ENCODE measurements around the gene PLEK.

PLEK gene

GRCh38 chr2:68416081-68416675, 51.1 kb downstream of the PLEK start:
- Histone ChIP-seq H3K4me3 (ENCODE audit: insufficient read length, low read depth) (no peak overlapping the region), H3K4me1 (ENCODE audit: insufficient read depth, insufficient read length) (no peaks in the 10 kb centered on the region), H3K9ac (ENCODE audit: insufficient read length, low read depth) (no peak overlapping the region), H3K36me3 (ENCODE audit: insufficient read depth, insufficient read length, low read length) (no peaks in the 10 kb centered on the region), H3K27me3 (ENCODE audit: insufficient read depth, insufficient read length) (no peaks in the 10 kb centered on the region), H3K9me3 (ENCODE audit: insufficient read depth, low read length) (no peaks in the 10 kb centered on the region)
- DNase-seq (ENCODE audit: low read depth, low spot score), result no peak
- no peak for TF ChIP-seq YY1 (IDR thresholded peaks at IDR 0.05; ENCODE audit: insufficient read depth, insufficient read length)
- no peak for TF ChIP-seq SUZ12 (IDR thresholded peaks at IDR 0.05; ENCODE audit: extremely low read depth, insufficient read depth, insufficient read length)
- TF ChIP-seq ZNF274 (IDR thresholded peaks at IDR 0.05; ENCODE audit: low read depth, low read length), result no peak

- Histone ChIP-seq H3K9me3 (ENCODE audit: insufficient read depth, low read length) (no peaks in the 10 kb centered on the region), H3K36me3 (ENCODE audit: insufficient read depth, insufficient read length, low read length) (no peaks in the 10 kb centered on the region), H3K4me1 (ENCODE audit: insufficient read depth, insufficient read length) (no peaks in the 10 kb centered on the region), H3K27me3 (ENCODE audit: insufficient read depth, insufficient read length) (no peaks in the 10 kb centered on the region), H3K9ac (ENCODE audit: insufficient read length, low read depth) (no peak overlapping the region), H3K4me3 (ENCODE audit: insufficient read length, low read depth) (no peak overlapping the region)
- TF ChIP-seq SUZ12 (IDR thresholded peaks at IDR 0.05; ENCODE audit: extremely low read depth, insufficient read depth, insufficient read length) (no peak), ZNF274 (IDR thresholded peaks at IDR 0.05; ENCODE audit: low read depth, low read length) (no peak), YY1 (IDR thresholded peaks at IDR 0.05; ENCODE audit: insufficient read depth, insufficient read length) (no peak)
- DNase-seq (ENCODE audit: low read depth, low spot score), result no peak
Measured at GRCh38 chr2:68417926-68418325, 52.8 kb downstream of the PLEK start.

- Histone ChIP-seq H3K9me3 (ENCODE audit: insufficient read depth, low read length) (no peaks in the 10 kb centered on the region), H3K9ac (ENCODE audit: insufficient read length, low read depth) (no peak overlapping the region), H3K27me3 (ENCODE audit: insufficient read depth, insufficient read length) (no peaks in the 10 kb centered on the region), H3K36me3 (ENCODE audit: insufficient read depth, insufficient read length, low read length) (no peaks in the 10 kb centered on the region), H3K4me3 (ENCODE audit: insufficient read length, low read depth) (no peak overlapping the region), H3K4me1 (ENCODE audit: insufficient read depth, insufficient read length) (no peaks in the 10 kb centered on the region)
- DNase-seq (ENCODE audit: low read depth, low spot score), result no peak
- TF ChIP-seq ZNF274 (IDR thresholded peaks at IDR 0.05; ENCODE audit: low read depth, low read length), result no peak
- TF ChIP-seq SUZ12 (IDR thresholded peaks at IDR 0.05; ENCODE audit: extremely low read depth, insufficient read depth, insufficient read length), result no peak
- no peak for TF ChIP-seq YY1 (IDR thresholded peaks at IDR 0.05; ENCODE audit: insufficient read depth, insufficient read length)
Measured at GRCh38 chr2:68418419-68418818, 53.3 kb downstream of the PLEK start.

- no peaks in the 10 kb centered on the region for H3K27me3 ChIP-seq (ENCODE audit: insufficient read depth, insufficient read length)
- H3K9ac ChIP-seq (ENCODE audit: insufficient read length, low read depth), result no peak overlapping the region
- H3K4me3 ChIP-seq (ENCODE audit: insufficient read length, low read depth), result no peak overlapping the region
- DNase-seq (ENCODE audit: low read depth, low spot score), result peak; percentile 23
- H3K9me3 ChIP-seq (ENCODE audit: insufficient read depth, low read length), result no peaks in the 10 kb centered on the region
- TF ChIP-seq SUZ12 (IDR thresholded peaks at IDR 0.05; ENCODE audit: extremely low read depth, insufficient read depth, insufficient read length) (no peak), YY1 (IDR thresholded peaks at IDR 0.05; ENCODE audit: insufficient read depth, insufficient read length) (no peak), ZNF274 (IDR thresholded peaks at IDR 0.05; ENCODE audit: low read depth, low read length) (no peak)
- no peaks in the 10 kb centered on the region for H3K36me3 ChIP-seq (ENCODE audit: insufficient read depth, insufficient read length, low read length)
- H3K4me1 ChIP-seq (ENCODE audit: insufficient read depth, insufficient read length), result no peaks in the 10 kb centered on the region
Measured at GRCh38 chr2:68418855-68419254, 53.8 kb downstream of the PLEK start.

GRCh38 chr2:68420254-68420910, 55.3 kb downstream of the PLEK start:
- Histone ChIP-seq H3K4me3 (ENCODE audit: insufficient read length, low read depth) (no peak overlapping the region), H3K9me3 (ENCODE audit: insufficient read depth, low read length) (no peaks in the 10 kb centered on the region), H3K4me1 (ENCODE audit: insufficient read depth, insufficient read length) (no peaks in the 10 kb centered on the region), H3K36me3 (ENCODE audit: insufficient read depth, insufficient read length, low read length) (no peaks in the 10 kb centered on the region), H3K9ac (ENCODE audit: insufficient read length, low read depth) (no peak overlapping the region), H3K27me3 (ENCODE audit: insufficient read depth, insufficient read length) (no peaks in the 10 kb centered on the region)
- DNase-seq (ENCODE audit: low read depth, low spot score), result no peak
- TF ChIP-seq YY1 (IDR thresholded peaks at IDR 0.05; ENCODE audit: insufficient read depth, insufficient read length) (no peak), ZNF274 (IDR thresholded peaks at IDR 0.05; ENCODE audit: low read depth, low read length) (no peak), SUZ12 (IDR thresholded peaks at IDR 0.05; ENCODE audit: extremely low read depth, insufficient read depth, insufficient read length) (no peak)

- no peak overlapping the region for H3K4me3 ChIP-seq (ENCODE audit: insufficient read length, low read depth)
- TF ChIP-seq YY1 (IDR thresholded peaks at IDR 0.05; ENCODE audit: insufficient read depth, insufficient read length) (no peak), SUZ12 (IDR thresholded peaks at IDR 0.05; ENCODE audit: extremely low read depth, insufficient read depth, insufficient read length) (no peak), ZNF274 (IDR thresholded peaks at IDR 0.05; ENCODE audit: low read depth, low read length) (no peak)
- H3K27me3 ChIP-seq (ENCODE audit: insufficient read depth, insufficient read length), result no peaks in the 10 kb centered on the region
- no peaks in the 10 kb centered on the region for H3K4me1 ChIP-seq (ENCODE audit: insufficient read depth, insufficient read length)
- no peak overlapping the region for H3K9ac ChIP-seq (ENCODE audit: insufficient read length, low read depth)
- DNase-seq (ENCODE audit: low read depth, low spot score), result no peak
- no peaks in the 10 kb centered on the region for H3K9me3 ChIP-seq (ENCODE audit: insufficient read depth, low read length)
- no peaks in the 10 kb centered on the region for H3K36me3 ChIP-seq (ENCODE audit: insufficient read depth, insufficient read length, low read length)
Measured at GRCh38 chr2:68423966-68424650, 59.0 kb downstream of the PLEK start.

GRCh38 chr2:68425503-68425902, 60.4 kb downstream of the PLEK start:
- Histone ChIP-seq H3K4me1 (ENCODE audit: insufficient read depth, insufficient read length) (no peaks in the 10 kb centered on the region), H3K9ac (ENCODE audit: insufficient read length, low read depth) (no peak overlapping the region), H3K9me3 (ENCODE audit: insufficient read depth, low read length) (no peaks in the 10 kb centered on the region), H3K36me3 (ENCODE audit: insufficient read depth, insufficient read length, low read length) (no peaks in the 10 kb centered on the region), H3K4me3 (ENCODE audit: insufficient read length, low read depth) (no peak overlapping the region), H3K27me3 (ENCODE audit: insufficient read depth, insufficient read length) (no peaks in the 10 kb centered on the region)
- no peak for DNase-seq (ENCODE audit: low read depth, low spot score)
- TF ChIP-seq YY1 (IDR thresholded peaks at IDR 0.05; ENCODE audit: insufficient read depth, insufficient read length), result no peak
- TF ChIP-seq SUZ12 (IDR thresholded peaks at IDR 0.05; ENCODE audit: extremely low read depth, insufficient read depth, insufficient read length), result no peak
- TF ChIP-seq ZNF274 (IDR thresholded peaks at IDR 0.05; ENCODE audit: low read depth, low read length), result no peak

All from NT2/D1 (cell line).